Cardiac atrium fibroblast (primary cell): ENCODE measurements around the gene DLX2. TPM values are rescaled to one million over a fixed set of nuclear protein-coding genes. Genes with fewer than 3 reads are reported as not detected.

Source experiments
- total RNA-seq: library from RNA; depleted of rRNA; stranded (reverse); fragments of >200 nt; gene quantifications from 2 replicates; pipeline ENCODE4 v1.2.3, GENCODE V29; 2015

Gene DLX2
- under 0.01 and 0.16 TPM in 2 replicates for total RNA-seq

DNA sequence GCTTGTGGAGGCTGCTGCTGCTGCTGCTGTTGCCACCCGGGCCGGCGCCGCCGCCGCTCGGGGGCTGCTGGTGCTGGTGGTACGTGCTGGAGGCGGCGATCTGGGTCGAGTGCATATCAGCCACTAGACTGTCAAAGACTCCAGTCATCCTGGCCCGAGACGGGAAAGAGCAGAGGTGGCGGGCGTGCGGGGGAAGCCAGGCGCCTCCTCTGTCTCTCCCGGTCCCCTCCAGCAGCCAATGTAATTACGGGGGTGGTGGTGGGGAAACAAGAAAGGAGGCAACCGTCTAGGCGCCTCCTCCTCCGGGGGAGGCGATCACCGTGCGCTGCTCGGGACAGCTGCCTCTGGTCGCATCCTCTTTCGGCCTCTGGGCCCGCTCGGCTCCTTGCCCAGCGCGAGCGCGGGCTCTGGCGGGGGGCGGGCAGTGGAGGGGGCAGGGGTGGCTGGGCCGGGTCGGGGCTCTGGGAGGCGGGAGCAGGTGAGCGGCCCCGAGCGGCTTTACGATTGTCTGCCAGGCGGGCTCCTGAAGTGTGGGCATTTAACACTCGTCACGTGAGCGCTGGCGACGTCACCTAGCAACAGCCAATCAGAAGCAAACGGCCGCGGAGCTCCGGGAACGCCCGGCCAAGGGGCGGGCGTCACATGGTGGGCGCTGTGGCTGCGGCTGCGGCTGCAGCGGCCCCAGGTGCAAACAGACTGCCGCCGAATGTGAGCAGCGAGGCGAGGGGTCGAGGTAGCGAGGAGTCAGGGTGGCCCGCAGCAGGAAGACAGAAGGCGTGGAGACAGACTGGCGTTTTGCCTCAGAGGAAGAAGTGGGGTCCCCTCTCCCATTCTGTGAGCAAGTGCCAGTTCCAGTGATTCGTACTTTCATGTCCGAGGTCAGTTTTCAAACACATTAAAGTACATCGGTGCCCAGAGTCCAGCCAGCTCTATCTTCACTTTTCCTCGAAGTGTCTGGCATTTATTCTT lies at the start of gene DLX2:
Gene DLX2 (minus strand): TSS at position 510 of the 969 bp plus-strand sequence. CDS start 362 bp downstream, at position 148.

DNA sequence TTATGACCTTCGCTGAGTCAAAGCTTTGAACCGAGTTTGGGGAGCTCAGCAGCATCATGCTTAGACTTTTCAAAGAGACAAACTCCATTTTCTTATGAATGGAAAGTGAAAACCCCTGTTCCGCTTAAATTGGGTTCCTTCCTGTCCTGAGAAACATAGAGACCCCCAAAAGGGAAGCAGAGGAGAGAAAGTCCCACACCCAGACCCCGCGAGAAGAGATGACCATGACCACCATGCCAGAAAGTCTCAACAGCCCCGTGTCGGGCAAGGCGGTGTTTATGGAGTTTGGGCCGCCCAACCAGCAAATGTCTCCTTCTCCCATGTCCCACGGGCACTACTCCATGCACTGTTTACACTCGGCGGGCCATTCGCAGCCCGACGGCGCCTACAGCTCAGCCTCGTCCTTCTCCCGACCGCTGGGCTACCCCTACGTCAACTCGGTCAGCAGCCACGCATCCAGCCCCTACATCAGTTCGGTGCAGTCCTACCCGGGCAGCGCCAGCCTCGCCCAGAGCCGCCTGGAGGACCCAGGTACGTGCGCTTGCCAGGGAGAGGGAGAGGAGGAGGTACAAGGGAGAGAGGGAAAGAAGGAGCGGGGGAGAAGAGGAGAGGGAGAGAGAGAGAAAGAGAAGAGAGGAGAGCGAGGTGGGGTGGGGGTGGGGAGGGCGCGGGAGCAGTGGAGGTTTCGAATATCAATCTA lies 17.1 kb downstream of the DLX2 start, which contains the start of gene DLX1:
Gene DLX1 (plus strand): TSS at position 48 of the 700 bp plus-strand sequence. CDS start 171 bp downstream, at position 219.

Other genes starting within 250 kb of the DLX2 start
- 9.0 and 17.5 TPM in 2 replicates for gene SLC25A12, start 208.7 kb downstream of the DLX2 start, total RNA-seq
- 18.8 and 24.5 TPM in 2 replicates for gene HAT1, start 180.4 kb downstream of the DLX2 start, total RNA-seq
- gene METAP1D, start 102.9 kb downstream of the DLX2 start, total RNA-seq = 1.8 and 7.6 TPM in 2 replicates
- gene DLX1, start 17.4 kb downstream of the DLX2 start, total RNA-seq = not detected in 2 replicates